Transverse colon (tissue), 4 donors: ENCODE results near the gene B4GALNT3. TPM values are rescaled to one million over a fixed set of nuclear protein-coding genes. Genes with fewer than 3 reads are reported as not detected.
"Not testable (repeated sequence)": the region's sequence is repeated elsewhere in the genome, so short reads cannot be mapped to it uniquely, and the experiment has no call there.

Source experiments
- DNase-seq: peaks from one replicate; pipeline ENCODE4 v3.0.0-alpha.2; 2019
- H3K27ac ChIP-seq, 4 donors: fragments of 200-600 bp; sonication (generic); 2 replicates each; pipeline ENCODE4 v1.5.1; 2016 to 2018; ENCODE audit warnings: inconsistent platforms in 4 of 4
- H3K27me3 ChIP-seq: fragments of 200-600 bp; sonication (generic); 2 replicates; pipeline ENCODE4 v1.5.1; 2017; ENCODE audit warnings: inconsistent platforms
- H3K36me3 ChIP-seq, 4 donors: fragments of 200-600 bp; sonication (generic); 2 replicates each; pipeline ENCODE4 v1.5.1; 2017 to 2019; ENCODE audit warnings: inconsistent platforms in 4 of 4
- H3K4me1 ChIP-seq, 4 donors: fragments of 200-600 bp; sonication (generic); 2 replicates each; pipeline ENCODE4 v1.5.1; 2017 to 2020; ENCODE audit warnings: inconsistent platforms in 4 of 4
- H3K4me3 ChIP-seq, 4 donors: fragments of 200-600 bp; sonication (generic); 1 replicate in 1 of 4; 2 replicates in 3 of 4; pipeline versions ENCODE4 v1.5.1 to v1.6.1; 2017 to 2019; ENCODE audit warnings: inconsistent platforms in 4 of 4
- H3K9me3 ChIP-seq, 2 donors: fragments of 200-600 bp; sonication (generic); 2 replicates each; pipeline ENCODE4 v1.5.1; 2017 to 2019; ENCODE audit warnings: inconsistent platforms in 2 of 2
- CTCF ChIP-seq, 5 experiments: fragments of 200-600 bp in 3 of 5; fragments of 450-650 bp in 2 of 5; sonication (generic) in 3 of 5; IDR thresholded peaks; 1 replicate in 2 of 5; 2 replicates in 3 of 5; pipeline ENCODE4 v1.5.1; 2016 to 2017; ENCODE audit warnings: antibody characterized with exemption in 5 of 5, inconsistent platforms in 3 of 5, mild to moderate bottlenecking in 2 of 5, moderate library complexity in 1 of 5
- EP300 ChIP-seq: sonication (generic); formaldehyde crosslinking; IDR thresholded peaks from one replicate; pipeline ENCODE4 v1.6.1; 2017; ENCODE audit warnings: antibody characterized with exemption, low read depth
- POLR2A ChIP-seq: fragments of 450-650 bp; IDR thresholded peaks from one replicate; pipeline ENCODE4 v1.6.1; 2016; ENCODE audit warnings: antibody characterized with exemption, mild to moderate bottlenecking, moderate library complexity
- POLR2AphosphoS5 ChIP-seq, 3 donors: sonication (generic); formaldehyde crosslinking; IDR thresholded peaks; one replicate each; pipeline ENCODE4 v1.6.1; 2016; ENCODE audit warnings: antibody characterized with exemption in 3 of 3
- WGBS, 2 donors: methylation state at CpG; one replicate each; pipeline ENCODE4 v1.1.5; 2018; ENCODE audit warnings: low coverage in 1 of 2; 5-methylcytosine and 5-hydroxymethylcytosine counted together
- in situ Hi-C, 4 donors: fragments of 200-750 bp; cut with MboI; loops; one replicate each; pipeline versions ENCODE4 v1.15.0 to v1.15.1; 2017; ENCODE audit warnings: low sequenced_read_pairs in 3 of 4, low pct_ligation_motif_present in 1 of 4, low pct_unique_long_range_greater_than_20kb in 1 of 4
- intact Hi-C: fragments of 100-400 bp; cut with DNase I; formaldehyde crosslinking; loops from one replicate; pipeline ENCODE4 v1.15.1; 2023; ENCODE audit warnings: low total_unique reads
- total RNA-seq, 4 donors: library from RNA; depleted of rRNA; stranded (reverse); fragments of >200 nt; gene quantifications; one replicate each; pipeline ENCODE4 v1.1.0, GENCODE V29; 2016

B4GALNT3 gene
- 100 to 1,000 TPM in 1 of 4 donors, 10 to 100 TPM in 3; 49.8 to 166 (median 93.4) TPM for total RNA-seq

GRCh38 chr12:459430-460258 lies at the start of gene B4GALNT3:
Gene B4GALNT3 (plus strand): TSS chr12:459939. CDS start chr12:460377, 438 bp downstream.
- peaks cover 2 to 36% (median 19%) of the 10 kb centered on the region in 4 donors for H3K4me1 ChIP-seq
- peak within 1 kb of the TSS; percentile 59 to 83 (median 78) for H3K27ac ChIP-seq
- peak within 1 kb of the TSS; percentile 50 to 74 (median 66) for H3K4me3 ChIP-seq
- TF ChIP-seq POLR2AphosphoS5 (IDR thresholded peaks at IDR 0.05), result peak in 2 of 3 donors; percentile 57 to 64
- TF ChIP-seq POLR2A, result peak; percentile 64
- TF ChIP-seq EP300, result no peak
- peaks cover 42% of the 10 kb centered on the region for H3K27me3 ChIP-seq
- H3K36me3 ChIP-seq, result no peaks in the 10 kb centered on the region
- H3K9me3 ChIP-seq, result no peaks in the 10 kb centered on the region
- DNase-seq, result peak; percentile 70
- intact Hi-C loops, result no loop called here
- WGBS, 2 donors, result 5 to 68% methylated on average over 4 to 63 of the region's 82 CpGs
- in situ Hi-C loops, result loop anchor here in 2 of 4 donors (5.0 to 10.0 kb wide), 2 partner anchors 75 to 83 kb away; no protein-coding TSS in a partner anchor

- intact Hi-C loops (no loop called here), in situ Hi-C loops (no loop called here)
- Histone ChIP-seq H3K36me3 (peaks cover 0 to 10% (median 4%) of the 10 kb centered on the region in 4 donors), H3K4me1 (no peaks in the 10 kb centered on the region), H3K9me3 (no peaks in the 10 kb centered on the region), H3K27me3 (no peaks in the 10 kb centered on the region), H3K27ac (no peak overlapping the region), H3K4me3 (no peak overlapping the region)
- TF ChIP-seq CTCF (IDR thresholded peaks at IDR 0.05) (no peak), POLR2AphosphoS5 (IDR thresholded peaks at IDR 0.05) (no peak), POLR2A (no peak), EP300 (no peak)
- WGBS, 2 donors, result 85 to 93% methylated on average over 2 of the region's 2 CpGs
- DNase-seq, result no peak
Observed at GRCh38 chr12:414859-415258, 44.9 kb upstream of the B4GALNT3 start.

GRCh38 chr12:418432-418831 lies 41.3 kb upstream of the B4GALNT3 start:
- DNase-seq, result no peak
- 98% methylated on average over 6 of the region's 6 CpGs; no CpG with 5 or more reads in 1 of the 2 donors for WGBS, 2 donors
- intact Hi-C loops (no loop called here), in situ Hi-C loops (no loop called here)
- Histone ChIP-seq H3K9me3 (no peaks in the 10 kb centered on the region), H3K4me1 (no peaks in the 10 kb centered on the region), H3K36me3 (peaks cover 0 to 9% (median 2%) of the 10 kb centered on the region in 4 donors), H3K27me3 (no peaks in the 10 kb centered on the region), H3K27ac (no peak overlapping the region), H3K4me3 (no peak overlapping the region)
- TF ChIP-seq CTCF (IDR thresholded peaks at IDR 0.05) (no peak), POLR2AphosphoS5 (IDR thresholded peaks at IDR 0.05) (no peak), EP300 (no peak), POLR2A (no peak)

- Histone ChIP-seq H3K36me3 (peaks cover 0 to 10% (median 0%) of the 10 kb centered on the region in 4 donors), H3K27me3 (no peaks in the 10 kb centered on the region), H3K9me3 (no peaks in the 10 kb centered on the region), H3K27ac (no peak overlapping the region), H3K4me1 (no peaks in the 10 kb centered on the region), H3K4me3 (no peak overlapping the region)
- in situ Hi-C loops, result no loop called here
- no peak for DNase-seq
- 90 to 100% methylated on average over 3 of the region's 3 CpGs for WGBS, 2 donors
- intact Hi-C loops, result no loop called here
- TF ChIP-seq CTCF (IDR thresholded peaks at IDR 0.05), result no peak
- TF ChIP-seq POLR2A, result no peak
- no peak for TF ChIP-seq EP300
- TF ChIP-seq POLR2AphosphoS5 (IDR thresholded peaks at IDR 0.05), result no peak
Observed at GRCh38 chr12:422526-422925, 37.2 kb upstream of the B4GALNT3 start.

- H3K9me3 ChIP-seq, intact Hi-C loops, DNase-seq, H3K27ac ChIP-seq, H3K4me1 ChIP-seq, in situ Hi-C loops, H3K27me3 ChIP-seq, H3K4me3 ChIP-seq: not testable (repeated sequence)
- WGBS, 2 donors, result 96 to 100% methylated on average over 2 of the region's 2 CpGs
- peaks cover 0 to 22% (median 9%) of the 10 kb centered on the region in 4 donors for H3K36me3 ChIP-seq
Observed at GRCh38 chr12:435737-436136, 24.0 kb upstream of the B4GALNT3 start.
